HG02642 (cell line): ENCODE results near the gene NPHS1.

ENCODE experiments used
- ATAC-seq: cut with Tn5 transposase; IDR thresholded peaks from one replicate; pipeline ENCODE4 v1.9.1; 2021; ENCODE audit warnings: mild to moderate bottlenecking; ENCODE audit not compliant: unreplicated experiment, poor library complexity

NPHS1 gene

DNA sequence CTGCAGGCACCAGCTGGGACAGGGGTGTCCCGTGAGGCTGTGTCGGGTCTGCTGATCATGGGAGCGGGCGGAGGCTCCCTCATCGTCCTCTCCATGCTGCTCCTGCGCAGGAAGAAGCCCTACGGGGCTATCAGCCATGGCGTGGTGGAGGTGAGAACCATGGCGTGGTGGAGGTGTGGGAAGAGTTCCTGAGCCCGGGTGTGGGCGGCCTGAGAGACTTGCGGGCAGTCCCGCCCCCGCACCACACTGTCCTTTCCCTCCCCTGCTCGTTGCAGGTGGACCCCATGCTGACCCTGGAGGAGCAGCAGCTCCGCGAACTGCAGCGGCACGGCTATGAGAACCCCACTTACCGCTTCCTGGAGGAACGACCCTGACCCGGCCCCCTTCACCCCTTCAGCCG is 26.8 kb upstream of the NPHS1 start:
- no peak for ATAC-seq

DNA sequence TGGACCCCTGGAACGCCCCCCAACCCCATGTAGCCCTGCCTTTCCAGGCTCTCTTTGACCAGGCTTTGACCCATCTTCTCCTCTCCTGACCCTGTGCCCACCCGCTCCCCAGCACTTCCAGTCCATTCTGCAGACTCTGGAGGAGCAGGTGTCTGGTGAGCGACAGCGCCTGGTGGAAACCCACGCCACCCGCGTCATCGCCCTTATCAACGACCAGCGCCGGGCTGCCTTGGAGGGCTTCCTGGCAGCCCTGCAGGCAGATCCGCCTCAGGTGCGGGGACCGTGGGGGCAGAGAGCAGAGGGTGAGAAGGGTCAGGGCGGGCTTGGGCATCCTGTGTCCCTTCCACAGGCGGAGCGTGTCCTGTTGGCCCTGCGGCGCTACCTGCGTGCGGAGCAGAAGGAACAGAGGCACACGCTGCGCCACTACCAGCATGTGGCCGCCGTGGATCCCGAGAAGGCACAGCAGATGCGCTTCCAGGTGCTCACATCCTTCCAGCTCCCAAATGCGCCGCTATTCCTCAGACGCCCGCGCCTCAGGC is 22.2 kb upstream of the NPHS1 start:
- no peak for ATAC-seq

DNA sequence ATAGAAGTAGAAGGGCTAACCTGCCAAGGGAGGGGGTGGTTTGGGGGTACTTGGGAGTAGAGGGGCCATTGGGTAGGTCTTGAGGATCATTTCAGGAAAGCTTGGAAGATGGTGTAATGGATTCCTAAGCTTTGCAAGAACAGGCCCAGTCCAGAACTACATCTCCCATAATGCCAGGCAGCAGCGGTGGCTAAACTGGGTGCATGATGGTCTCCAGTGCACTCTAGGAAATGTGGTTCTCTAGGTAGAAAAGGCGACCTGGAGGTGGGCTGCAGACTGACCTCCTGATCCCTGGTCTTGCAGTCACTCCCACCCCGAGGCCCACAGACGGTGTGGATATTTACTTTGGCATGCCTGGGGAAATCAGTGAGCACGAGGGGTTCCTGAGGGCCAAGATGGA is 19.9 kb upstream of the NPHS1 start:
- ATAC-seq = no peak

DNA sequence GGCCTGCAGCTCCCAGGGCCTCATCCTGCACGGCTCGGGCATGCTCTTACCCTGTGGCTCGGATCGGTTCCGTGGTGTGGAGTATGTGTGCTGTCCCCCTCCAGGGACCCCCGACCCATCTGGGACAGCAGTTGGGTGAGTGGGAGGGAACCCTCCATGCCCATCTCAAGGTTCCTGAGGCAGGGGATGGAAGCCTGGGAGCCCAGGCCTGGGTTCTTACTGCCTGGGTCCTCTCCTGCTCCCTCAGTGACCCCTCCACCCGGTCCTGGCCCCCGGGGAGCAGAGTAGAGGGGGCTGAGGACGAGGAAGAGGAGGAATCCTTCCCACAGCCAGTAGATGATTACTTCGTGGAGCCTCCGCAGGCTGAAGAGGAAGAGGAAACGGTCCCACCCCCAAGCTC is 19.3 kb upstream of the NPHS1 start:
- no peak for ATAC-seq

DNA sequence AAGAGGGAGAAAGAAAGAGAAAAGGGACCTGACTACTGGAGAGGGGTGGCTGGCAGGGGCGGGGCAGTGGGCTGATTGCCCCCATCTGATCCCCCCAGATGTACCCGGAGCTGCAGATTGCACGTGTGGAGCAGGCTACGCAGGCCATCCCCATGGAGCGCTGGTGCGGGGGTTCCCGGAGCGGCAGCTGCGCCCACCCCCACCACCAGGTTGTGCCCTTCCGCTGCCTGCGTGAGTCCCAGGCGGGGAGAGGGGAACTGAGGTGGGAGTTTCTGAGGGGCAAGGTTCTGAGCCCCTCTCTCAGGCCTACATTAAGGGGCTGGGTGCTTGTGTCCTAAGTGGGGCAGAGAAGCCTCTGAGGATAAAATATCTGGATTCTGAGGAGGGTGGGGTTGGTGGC is 18.5 kb upstream of the NPHS1 start:
- no peak for ATAC-seq

DNA sequence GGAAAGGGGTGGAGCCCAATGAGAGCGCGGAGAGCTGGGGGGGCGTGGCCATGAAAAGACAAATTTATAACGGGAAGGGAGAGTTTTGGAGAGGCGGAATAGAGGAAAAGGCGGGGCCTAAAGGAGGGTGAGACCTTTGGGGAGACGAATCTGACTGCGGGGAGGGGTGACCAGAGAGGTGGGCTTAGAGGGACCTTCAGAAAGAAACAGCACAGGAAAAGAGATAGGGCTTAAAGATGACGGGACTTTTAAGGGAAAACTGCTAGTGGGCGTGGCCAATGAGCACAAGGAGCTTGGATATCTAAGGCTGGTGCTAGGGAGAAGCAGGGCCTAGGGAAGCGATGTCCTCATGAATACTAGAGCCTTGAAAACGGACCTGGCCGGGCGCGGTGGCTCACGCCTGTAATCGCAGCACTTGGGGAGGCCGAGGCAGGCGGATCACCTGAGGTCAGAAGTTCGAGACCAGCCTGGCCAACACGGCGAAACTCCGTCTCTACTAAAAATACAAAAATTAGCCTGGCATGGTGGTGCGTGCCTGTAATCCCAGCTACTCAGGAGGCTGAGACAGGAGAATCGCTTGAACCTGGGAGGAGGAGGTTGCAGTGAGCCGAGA is 17.9 kb upstream of the NPHS1 start:
- peak; percentile 27 for ATAC-seq

DNA sequence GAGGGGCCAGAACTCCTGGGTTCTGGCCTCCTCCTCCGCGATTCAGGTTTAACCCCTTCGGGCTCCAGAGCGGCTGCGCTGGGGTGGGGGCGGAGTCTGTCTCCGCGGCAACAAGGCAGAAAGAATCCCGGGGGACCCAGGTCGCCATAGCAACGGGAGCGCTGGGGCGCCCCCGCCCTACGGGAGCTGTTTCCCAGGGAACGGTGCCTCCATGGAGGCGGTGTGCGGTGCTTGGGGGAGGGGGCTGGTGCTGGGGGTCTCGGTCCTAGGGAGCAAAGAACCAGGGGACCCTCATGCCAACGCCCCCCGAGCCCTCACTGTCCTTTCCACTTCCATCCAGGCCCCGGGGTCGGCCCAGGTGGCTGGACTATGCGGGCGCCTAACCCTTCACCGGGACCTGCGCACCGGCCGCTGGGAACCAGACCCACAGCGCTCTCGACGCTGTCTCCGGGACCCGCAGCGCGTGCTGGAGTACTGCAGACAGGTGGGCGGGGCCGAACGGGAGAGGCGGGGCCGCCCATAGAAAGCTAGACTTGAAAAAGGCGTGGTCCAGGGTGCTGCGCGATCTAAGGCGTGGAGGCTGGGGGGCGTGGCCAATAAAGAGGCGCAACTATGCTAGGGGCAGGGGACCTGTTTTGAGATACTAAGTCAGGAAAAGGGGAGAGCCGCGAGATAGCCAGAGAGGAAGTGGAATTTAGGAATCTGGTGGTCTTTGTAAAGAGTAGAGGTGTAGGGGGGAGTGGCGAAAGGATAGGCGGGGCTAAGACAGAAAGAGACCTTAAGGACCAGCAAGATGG is 17.2 kb upstream of the NPHS1 start:
- peak; percentile 50 for ATAC-seq

DNA sequence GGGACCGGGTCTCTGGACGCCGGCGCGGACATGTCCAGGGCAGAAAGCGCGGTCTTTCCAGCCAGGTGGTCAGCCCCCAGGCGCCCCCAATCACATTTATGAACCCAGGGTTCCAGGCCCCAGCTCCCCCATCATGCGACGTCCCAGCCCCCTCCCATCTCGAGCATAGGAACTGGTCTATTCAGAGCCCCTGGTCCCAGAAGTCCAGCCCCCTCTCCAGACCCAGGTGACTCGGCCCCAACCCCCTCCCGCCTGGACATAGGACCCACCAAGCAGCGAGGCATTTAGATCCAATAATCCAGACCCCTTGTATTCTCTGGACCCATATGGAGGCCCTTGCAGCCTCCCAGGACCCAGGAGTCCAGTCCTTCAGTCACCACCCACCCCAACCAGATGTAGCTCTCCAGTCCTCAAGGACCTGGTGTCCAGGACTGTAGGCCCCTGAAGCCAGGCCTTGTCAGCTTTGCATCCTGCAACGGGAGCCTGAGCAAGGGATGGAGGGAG is 16.6 kb upstream of the NPHS1 start:
- no peak for ATAC-seq

DNA sequence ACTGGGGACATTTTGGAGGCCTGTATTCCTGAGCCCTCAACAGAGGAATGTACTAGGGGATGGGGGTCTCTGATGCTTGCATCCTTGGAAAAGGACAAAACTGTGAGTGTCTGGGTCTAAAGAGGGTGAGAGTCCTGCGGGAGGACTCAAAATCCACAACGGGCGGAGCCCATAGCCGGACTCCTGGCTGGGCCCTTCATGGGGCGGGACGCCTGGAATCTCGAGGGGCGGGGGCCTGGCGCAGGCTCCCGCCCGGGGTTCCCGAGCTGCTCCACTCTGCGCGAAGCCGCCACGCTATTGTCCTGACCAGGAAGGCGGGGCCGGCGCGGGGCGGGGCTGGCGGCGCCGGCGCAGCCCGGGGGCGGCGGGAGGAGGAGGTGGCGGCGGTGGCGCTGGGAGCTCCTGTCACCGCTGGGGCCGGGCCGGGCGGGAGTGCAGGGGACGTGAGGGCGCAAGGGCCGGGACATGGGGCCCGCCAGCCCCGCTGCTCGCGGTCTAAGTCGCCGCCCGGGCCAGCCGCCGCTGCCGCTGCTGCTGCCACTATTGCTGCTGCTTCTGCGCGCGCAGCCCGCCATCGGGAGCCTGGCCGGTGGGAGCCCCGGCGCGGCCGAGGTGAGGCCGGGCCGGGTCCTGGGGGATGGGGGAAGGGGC is 16.0 kb upstream of the NPHS1 start, which contains the start of gene APLP1:
Gene APLP1 (plus strand): TSS at position 403 of the 651 bp plus-strand sequence. CDS start 63 bp downstream, at position 466.
- ATAC-seq = peak; percentile 54

DNA sequence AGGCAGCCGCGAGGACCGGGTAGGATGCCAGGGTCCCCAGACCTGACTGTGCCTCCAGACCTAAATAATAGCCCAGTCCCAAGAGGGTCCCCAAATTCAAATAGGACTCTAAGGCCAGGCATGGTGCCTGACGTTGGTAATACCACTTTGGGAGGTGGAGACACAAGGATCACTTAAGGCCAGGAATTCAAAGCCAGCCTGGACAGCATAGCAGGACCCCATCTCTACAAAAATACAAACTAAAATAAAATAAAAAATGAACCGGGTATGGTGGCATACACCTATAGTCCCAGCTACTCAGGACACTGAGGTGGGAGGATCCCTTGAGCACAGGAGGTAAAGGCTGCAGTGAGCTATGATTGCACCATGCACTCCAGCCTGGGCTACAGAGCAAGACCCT is 10.7 kb upstream of the NPHS1 start:
- no peak for ATAC-seq

DNA sequence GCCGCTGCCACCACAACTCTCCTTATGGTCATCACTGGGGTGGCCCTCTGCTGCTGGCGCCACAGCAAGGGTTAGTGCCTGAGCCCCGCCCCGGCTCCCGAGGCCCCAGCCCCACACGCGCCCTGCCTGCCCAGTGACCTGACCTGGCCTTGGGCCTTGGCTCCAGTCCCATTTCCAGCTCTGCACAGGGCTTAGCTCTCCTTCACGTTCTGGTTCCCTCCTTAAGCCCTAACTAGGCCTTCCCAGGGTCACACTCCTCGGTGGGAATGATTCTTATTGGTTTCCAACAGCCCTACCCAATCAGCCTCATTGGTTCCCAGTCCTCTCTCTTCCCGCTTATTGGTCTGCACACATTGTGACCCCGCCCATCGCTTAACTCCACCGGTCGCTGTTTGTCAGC is 10.2 kb upstream of the NPHS1 start:
- no peak for ATAC-seq

DNA sequence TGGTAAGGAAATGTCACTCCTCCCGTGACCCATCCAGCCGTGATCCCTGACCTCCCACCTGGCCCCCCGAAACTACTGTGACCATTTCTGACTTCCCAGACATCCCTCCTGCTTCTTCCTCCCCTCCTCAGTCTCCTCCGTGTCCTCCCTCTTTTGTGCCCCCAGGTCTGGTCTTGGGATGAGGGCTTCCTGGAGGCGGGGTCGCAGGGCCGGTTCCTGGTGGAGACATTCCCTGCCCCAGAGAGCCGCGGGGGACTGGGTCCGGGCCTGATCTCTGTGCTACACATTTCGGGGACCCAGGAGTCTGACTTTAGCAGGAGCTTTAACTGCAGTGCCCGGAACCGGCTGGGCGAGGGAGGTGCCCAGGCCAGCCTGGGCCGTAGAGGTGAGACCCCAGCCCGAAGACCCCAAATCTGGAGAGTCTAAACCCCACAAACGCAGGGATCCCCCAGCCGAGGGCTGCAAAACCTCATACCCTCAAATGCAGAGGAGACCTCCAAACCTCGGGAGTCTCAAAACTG is 9.4 kb upstream of the NPHS1 start:
- no peak for ATAC-seq

DNA sequence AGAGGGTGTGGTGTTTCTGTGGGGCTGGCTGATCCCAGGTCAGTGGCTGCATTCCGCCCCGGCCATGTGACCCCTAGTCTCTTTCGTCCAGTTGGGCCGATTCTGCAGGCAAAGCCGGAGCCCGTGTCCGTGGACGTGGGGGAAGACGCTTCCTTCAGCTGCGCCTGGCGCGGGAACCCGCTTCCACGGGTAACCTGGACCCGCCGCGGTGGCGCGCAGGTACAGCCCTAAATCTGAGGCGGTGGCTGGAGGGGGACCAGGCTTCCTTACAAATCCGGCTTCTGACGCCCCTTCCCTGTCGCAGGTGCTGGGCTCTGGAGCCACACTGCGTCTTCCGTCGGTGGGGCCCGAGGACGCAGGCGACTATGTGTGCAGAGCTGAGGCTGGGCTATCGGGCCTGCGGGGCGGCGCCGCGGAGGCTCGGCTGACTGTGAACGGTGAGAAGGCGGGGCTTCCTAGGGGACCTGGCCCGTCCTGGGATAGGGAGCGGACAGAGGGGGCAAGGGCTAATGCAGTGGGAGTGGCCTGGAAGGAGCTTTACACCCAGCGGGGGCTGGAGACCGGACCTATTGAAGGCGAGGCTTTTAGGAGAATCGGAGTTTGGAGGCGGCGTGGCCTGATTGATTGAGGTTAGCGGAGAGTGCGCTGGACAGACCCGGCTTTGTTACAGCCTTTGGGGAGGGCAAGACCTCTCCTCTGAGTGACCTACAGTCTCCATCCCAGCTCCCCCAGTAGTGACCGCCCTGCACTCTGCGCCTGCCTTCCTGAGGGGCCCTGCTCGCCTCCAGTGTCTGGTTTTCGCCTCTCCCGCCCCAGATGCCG is 8.7 kb upstream of the NPHS1 start:
- no peak for ATAC-seq

DNA sequence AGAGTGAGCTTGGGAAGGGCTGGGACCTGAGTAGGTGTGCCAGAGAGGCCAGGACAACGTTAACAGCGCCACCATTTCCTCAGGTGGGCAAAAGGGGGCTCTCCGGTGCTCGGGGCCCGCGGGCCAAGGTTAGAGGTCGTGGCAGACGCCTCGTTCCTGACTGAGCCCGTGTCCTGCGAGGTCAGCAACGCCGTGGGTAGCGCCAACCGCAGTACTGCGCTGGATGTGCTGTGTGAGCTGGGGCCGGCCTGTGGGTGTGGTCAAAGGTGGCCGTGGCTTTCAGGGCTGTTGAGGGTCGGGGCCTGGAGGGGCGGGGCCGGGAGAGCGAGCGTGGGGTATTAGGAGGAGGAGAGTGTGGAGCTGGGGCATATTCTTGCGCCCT is 8.1 kb upstream of the NPHS1 start:
- ATAC-seq = no peak

DNA sequence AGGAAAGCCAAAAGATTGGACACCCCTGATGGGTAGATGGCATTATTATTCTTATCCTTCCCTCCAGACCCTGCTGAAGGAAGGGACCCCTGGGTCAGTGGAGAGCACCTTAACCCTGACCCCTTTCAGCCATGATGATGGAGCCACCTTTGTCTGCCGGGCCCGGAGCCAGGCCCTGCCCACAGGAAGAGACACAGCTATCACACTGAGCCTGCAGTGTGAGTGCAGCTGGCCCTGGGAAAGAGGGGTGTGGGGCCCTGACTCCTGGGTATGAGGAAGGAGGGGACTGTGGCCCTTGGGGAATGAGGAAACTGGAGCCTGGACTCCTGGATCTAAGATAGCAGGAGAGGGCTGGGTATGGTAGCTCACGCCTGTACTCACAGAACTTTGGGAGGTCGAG is 7.1 kb upstream of the NPHS1 start:
- ATAC-seq = no peak

DNA sequence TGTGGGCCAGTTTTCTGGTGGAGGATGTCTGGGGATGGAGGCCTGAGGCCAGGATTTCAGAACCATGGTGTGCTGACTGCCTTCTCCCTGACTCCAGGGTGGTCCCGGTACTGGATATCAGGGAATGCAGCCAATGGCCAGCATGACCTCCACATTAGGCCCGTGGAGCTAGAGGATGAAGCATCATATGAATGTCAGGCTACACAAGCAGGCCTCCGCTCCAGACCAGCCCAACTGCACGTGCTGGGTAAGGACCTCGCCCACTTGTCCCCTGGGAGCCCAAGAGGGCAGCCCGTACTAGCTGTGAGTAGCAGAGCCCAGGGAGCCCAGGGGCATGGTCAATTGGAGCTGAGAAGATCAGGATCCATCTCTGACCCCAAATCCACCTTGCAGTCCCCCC is 6.0 kb upstream of the NPHS1 start:
- no peak for ATAC-seq

DNA sequence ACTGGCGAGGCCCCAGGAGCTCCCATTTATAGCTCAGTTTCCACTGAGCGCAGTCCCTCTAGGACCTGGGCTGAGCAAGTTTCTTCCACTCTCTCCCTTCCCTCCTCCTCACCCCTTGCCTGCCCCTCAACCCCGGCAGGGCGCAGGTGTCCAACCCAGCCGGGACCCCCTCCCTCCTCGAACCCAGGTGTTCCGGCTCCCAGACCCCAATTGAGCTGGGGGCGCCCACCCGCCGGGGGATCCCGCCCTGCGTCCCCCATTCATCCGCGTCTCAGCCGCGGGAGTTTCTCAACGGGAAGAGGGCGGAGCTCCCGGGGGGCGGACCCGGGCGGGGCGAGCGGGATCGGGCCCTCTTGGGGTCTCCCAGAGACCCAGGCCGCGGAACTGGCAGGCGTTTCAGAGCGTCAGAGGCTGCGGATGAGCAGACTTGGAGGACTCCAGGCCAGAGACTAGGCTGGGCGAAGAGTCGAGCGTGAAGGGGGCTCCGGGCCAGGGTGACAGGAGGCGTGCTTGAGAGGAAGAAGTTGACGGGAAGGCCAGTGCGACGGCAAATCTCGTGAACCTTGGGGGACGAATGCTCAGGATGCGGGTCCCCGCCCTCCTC is 4.3 kb upstream of the NPHS1 start, which contains the start of gene KIRREL2:
Gene KIRREL2 (plus strand): TSS at position 366 of the 604 bp plus-strand sequence. CDS start 209 bp downstream, at position 575.
- ATAC-seq = no peak

DNA sequence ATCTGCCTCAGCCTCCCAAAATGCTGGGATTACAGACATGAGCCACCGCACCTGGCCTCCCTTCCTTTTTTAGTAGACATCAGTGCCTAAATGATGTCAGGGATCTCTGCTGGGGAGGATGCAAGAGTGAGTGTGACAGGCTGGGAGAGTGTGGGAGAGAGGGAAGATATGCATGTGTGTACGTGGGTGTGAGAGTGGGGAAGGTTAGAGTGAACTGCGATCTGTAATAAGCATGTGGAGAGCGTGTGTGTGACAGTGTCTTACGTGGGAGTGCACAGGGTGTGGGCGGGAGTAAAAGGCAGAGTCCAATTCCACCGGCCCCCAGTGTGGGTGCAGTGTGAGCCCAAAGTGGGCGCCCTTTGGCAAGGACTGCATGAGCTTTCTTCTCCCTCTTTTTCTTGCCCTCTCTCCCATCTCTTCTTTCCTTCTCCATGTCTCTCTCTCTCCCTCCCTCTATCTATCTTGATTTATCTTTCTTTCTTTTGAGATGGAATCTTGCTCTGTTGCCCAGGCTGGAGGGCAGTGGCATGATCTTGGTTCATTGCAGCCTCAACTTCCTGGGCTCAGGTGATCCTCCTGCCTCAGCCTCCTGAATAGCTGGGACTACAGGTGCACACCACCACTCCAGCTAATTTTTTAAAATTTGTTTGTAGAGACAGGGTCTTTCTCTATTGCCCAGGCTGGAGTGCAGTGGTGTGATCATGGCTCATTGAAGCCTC is 893 bp upstream of the NPHS1 start:
- no peak for ATAC-seq
